H9 (cell line): ENCODE data around the gene FAXC. TPM values are rescaled to one million over a fixed set of nuclear protein-coding genes. Genes with fewer than 3 reads are reported as not detected.

Experiments
- DNase-seq: peaks from one replicate; pipeline ENCODE4 v3.0.0-alpha.2; 2017
- H2AFZ ChIP-seq: one replicate; pipeline ENCODE4 v1.6.1; 2013; ENCODE audit warnings: mild to moderate bottlenecking, low read length, control low read depth, moderate library complexity
- H2AK5ac ChIP-seq: 2 replicates; pipeline ENCODE4 v1.6.1; 2013; ENCODE audit warnings: low read length, control low read depth, mixed read lengths; ENCODE audit not compliant: insufficient read length
- H2BK120ac ChIP-seq: one replicate; pipeline ENCODE4 v1.6.1; 2013; ENCODE audit warnings: low read depth, mild to moderate bottlenecking, low read length, control low read depth, inconsistent platforms; ENCODE audit not compliant: poor library complexity, severe bottlenecking
- H2BK12ac ChIP-seq: 2 replicates; pipeline ENCODE4 v1.6.1; 2013; ENCODE audit warnings: low read length, control low read depth, mixed read lengths, low read depth; ENCODE audit not compliant: insufficient read length
- H2BK15ac ChIP-seq: 2 replicates; pipeline ENCODE4 v1.6.1; 2013; ENCODE audit warnings: low read depth, low read length, control low read depth
- H2BK20ac ChIP-seq: one replicate; pipeline ENCODE4 v1.6.1; 2013; ENCODE audit warnings: low read depth, mild to moderate bottlenecking, low read length, control low read depth, inconsistent platforms; ENCODE audit not compliant: poor library complexity, severe bottlenecking
- H2BK5ac ChIP-seq: 2 replicates; pipeline ENCODE4 v1.6.1; 2013; ENCODE audit warnings: low read length, control low read depth, mixed read lengths; ENCODE audit not compliant: insufficient read length
- H3K14ac ChIP-seq: 2 replicates; pipeline ENCODE4 v1.6.1; 2013; ENCODE audit warnings: low read length, control low read depth; ENCODE audit not compliant: insufficient read depth
- H3K18ac ChIP-seq: 2 replicates; pipeline ENCODE4 v1.6.1; 2013; ENCODE audit warnings: low read depth, mild to moderate bottlenecking, mixed read lengths, low read length, control low read depth; ENCODE audit not compliant: insufficient read length
- H3K23ac ChIP-seq: 2 replicates; pipeline ENCODE4 v1.6.1; 2013; ENCODE audit warnings: low read length, control low read depth, mixed read lengths, low read depth; ENCODE audit not compliant: insufficient read length
- H3K23me2 ChIP-seq: 2 replicates; pipeline ENCODE4 v1.6.1; 2013; ENCODE audit warnings: low read depth, mild to moderate bottlenecking, mixed read lengths, low read length, control low read depth; ENCODE audit not compliant: insufficient read length, poor library complexity, severe bottlenecking
- H3K27ac ChIP-seq: 2 replicates; pipeline ENCODE4 v1.5.1; 2013; ENCODE audit warnings: low read length, control low read depth, mixed read lengths, low read depth; ENCODE audit not compliant: insufficient read length
- H3K27me3 ChIP-seq: 2 replicates; pipeline ENCODE4 v1.6.1; 2013; ENCODE audit warnings: low read length, control low read depth, inconsistent platforms; ENCODE audit not compliant: insufficient read depth
- H3K4ac ChIP-seq: 2 replicates; pipeline ENCODE4 v1.6.1; 2013; ENCODE audit warnings: low read depth, mild to moderate bottlenecking, control low read depth, inconsistent platforms, low read length, moderate library complexity
- H3K4me1 ChIP-seq: 2 replicates; pipeline ENCODE4 v1.6.1; 2013; ENCODE audit warnings: low read length, control low read depth, inconsistent platforms; ENCODE audit not compliant: insufficient read depth
- H3K4me2 ChIP-seq: 2 replicates; pipeline ENCODE4 v1.6.1; 2013; ENCODE audit warnings: low read length, control low read depth, mixed read lengths; ENCODE audit not compliant: insufficient read length, insufficient read depth
- H3K56ac ChIP-seq: 2 replicates; pipeline ENCODE4 v1.6.1; 2013; ENCODE audit warnings: low read depth, mild to moderate bottlenecking, mixed read lengths, low read length, control low read depth; ENCODE audit not compliant: insufficient read length
- H3K79me1 ChIP-seq: 2 replicates; pipeline ENCODE4 v1.6.1; 2013; ENCODE audit warnings: low read depth, mild to moderate bottlenecking, moderate library complexity, low read length, control low read depth, inconsistent platforms; ENCODE audit not compliant: insufficient read depth, poor library complexity, severe bottlenecking
- H3K79me2 ChIP-seq: 2 replicates; pipeline ENCODE4 v1.6.1; 2013; ENCODE audit warnings: low read length, control low read depth, inconsistent platforms; ENCODE audit not compliant: insufficient read depth
- H3K9ac ChIP-seq: 2 replicates; pipeline ENCODE4 v1.6.1; 2013; ENCODE audit warnings: low read length, control low read depth, mixed read lengths; ENCODE audit not compliant: insufficient read length; ENCODE audit errors: extremely low read depth
- H3K9me3 ChIP-seq: one replicate; pipeline ENCODE4 v1.6.1; 2013; ENCODE audit warnings: low read depth, low read length, inconsistent platforms; ENCODE audit not compliant: control insufficient read depth
- H3T11ph ChIP-seq: one replicate; pipeline ENCODE4 v1.6.1; 2013; ENCODE audit warnings: mild to moderate bottlenecking, low read length, control low read depth, inconsistent platforms
- H4K20me1 ChIP-seq: one replicate; pipeline ENCODE4 v1.6.1; 2013; ENCODE audit not compliant: control insufficient read depth, insufficient read length, insufficient read depth
- H4K5ac ChIP-seq: 2 replicates; pipeline ENCODE4 v1.6.1; 2013; ENCODE audit warnings: low read depth, mild to moderate bottlenecking, mixed read lengths, low read length, control low read depth; ENCODE audit not compliant: insufficient read length
- H4K8ac ChIP-seq: replicated peaks from 2 replicates; pipeline ENCODE4 v1.6.1; 2013; ENCODE audit warnings: low read length, control low read depth, mixed read lengths, low read depth; ENCODE audit not compliant: insufficient read length
- H4K91ac ChIP-seq: 2 replicates; pipeline ENCODE4 v1.6.1; 2013; ENCODE audit warnings: low read depth, mild to moderate bottlenecking, moderate library complexity, mixed read lengths, low read length, control low read depth; ENCODE audit not compliant: insufficient read length
- H3K27ac Mint-ChIP-seq, 3 experiments: 2 replicates in 2 of 3; 3 replicates in 1 of 3; pipeline ENCODE4 v1.8.0; 2020 to 2021; ENCODE audit warnings: mixed read lengths in 3 of 3, mild to moderate bottlenecking in 1 of 3, moderate library complexity in 1 of 3
- H3K27me3 Mint-ChIP-seq: 2 replicates; pipeline ENCODE4 v1.8.0; 2021; ENCODE audit warnings: low read depth, mild to moderate bottlenecking, moderate library complexity, mixed read lengths
- H3K36me3 Mint-ChIP-seq, 3 experiments: 2 replicates in 2 of 3; 3 replicates in 1 of 3; pipeline ENCODE4 v1.8.0; 2020 to 2021; ENCODE audit warnings: low read depth in 3 of 3, mixed read lengths in 3 of 3; ENCODE audit not compliant: insufficient read depth in 1 of 3
- H3K4me1 Mint-ChIP-seq, 2 experiments: 2 replicates each; pipeline ENCODE4 v1.8.0; 2020; ENCODE audit warnings: mixed read lengths in 2 of 2
- H3K4me3 Mint-ChIP-seq, 2 experiments: 2 replicates in 1 of 2; 3 replicates in 1 of 2; pipeline ENCODE4 v1.8.0; 2020 to 2021; ENCODE audit warnings: mild to moderate bottlenecking in 2 of 2, mixed read lengths in 2 of 2, moderate library complexity in 1 of 2
- H3K9me3 Mint-ChIP-seq, 2 experiments: 2 replicates in 1 of 2; 3 replicates in 1 of 2; pipeline ENCODE4 v1.8.0; 2020; ENCODE audit warnings: mild to moderate bottlenecking in 2 of 2, mixed read lengths in 2 of 2, moderate library complexity in 1 of 2
- CTCF ChIP-seq: fragments of 200-600 bp; sonication (generic); conservative IDR thresholded peaks from 3 replicates; pipeline ENCODE4 v1.8.0; 2021; ENCODE audit warnings: antibody characterized with exemption, mild to moderate bottlenecking
- WGBS: extraction: QIAGEN DNeasy Blood & Tissue Kit; methylation state at CpG from one replicate; pipeline ENCODE4 v1.1.7; 2013; ENCODE audit warnings: missing lambda C conversion rate, low lambda C conversion rate, mixed read lengths; ENCODE audit not compliant: insufficient read length; ENCODE audit errors: extremely low coverage; 5-methylcytosine and 5-hydroxymethylcytosine counted together
- total RNA-seq: library from RNA; stranded (reverse); gene quantifications from 2 replicates; pipeline ENCODE4 v1.2.1, GENCODE V29; 2021

FAXC gene
- total RNA-seq, 1 experiment from 2014 or later: 17.2 TPM

GRCh38 chr6:99253271-99253670, 96.2 kb downstream of the FAXC start:
- no peak overlapping the region for H3T11ph ChIP-seq
- H3K23me2 ChIP-seq: no peaks in the 10 kb centered on the region
- H3K4me2 ChIP-seq: no peak overlapping the region
- no peak overlapping the region for H3K9ac ChIP-seq
- no peak overlapping the region for H2BK5ac ChIP-seq
- no peaks in the 10 kb centered on the region for H3K79me1 ChIP-seq
- H3K23ac ChIP-seq: no peak overlapping the region
- Mint-ChIP-seq H3K27ac (no peak overlapping the region), H3K36me3 (no peaks in the 10 kb centered on the region), H3K4me3 (no peak overlapping the region), H3K4me1 (no peaks in the 10 kb centered on the region), H3K27me3 (peaks cover 6% of the 10 kb centered on the region), H3K9me3 (no peaks in the 10 kb centered on the region)
- no peak overlapping the region for H2BK15ac ChIP-seq
- no peaks in the 10 kb centered on the region for H4K20me1 ChIP-seq
- H3K4ac ChIP-seq: no peak overlapping the region
- no peaks in the 10 kb centered on the region for H3K27me3 ChIP-seq
- H4K8ac ChIP-seq: no peak overlapping the region
- no peak overlapping the region for H2AFZ ChIP-seq
- WGBS: no CpG with 5 or more reads among the region's 2 CpGs
- H2BK12ac ChIP-seq: no peak overlapping the region
- H3K9me3 ChIP-seq: no peaks in the 10 kb centered on the region
- H3K27ac ChIP-seq: no peak overlapping the region
- TF ChIP-seq CTCF: no peak
- no peak overlapping the region for H3K18ac ChIP-seq
- no peak overlapping the region for H2BK120ac ChIP-seq
- H4K91ac ChIP-seq: no peak overlapping the region
- no peak overlapping the region for H2BK20ac ChIP-seq
- no peak overlapping the region for H4K5ac ChIP-seq
- H3K79me2 ChIP-seq: no peaks in the 10 kb centered on the region
- H3K56ac ChIP-seq: no peak overlapping the region
- no peak overlapping the region for H2AK5ac ChIP-seq
- no peaks in the 10 kb centered on the region for H3K4me1 ChIP-seq
- DNase-seq: no peak
- H3K14ac ChIP-seq: no peak overlapping the region
